OCI-LY7 (cell line): ENCODE results near the gene SLC35C1.

Source experiments
- EZH2phosphoT487 ChIP-seq: fragments of 200-600 bp; sonication (generic); IDR thresholded peaks from 2 replicates; pipeline ENCODE4 v1.6.1; 2018; ENCODE audit warnings: low read depth, borderline replicate concordance, mild to moderate bottlenecking, mixed run types, antibody characterized with exemption, low read length, moderate library complexity, mixed read lengths
- TF ChIP-seq, protein P1 (sequence below): fragments of 200-600 bp; sonication (generic); conservative IDR thresholded peaks from 2 replicates; pipeline ENCODE4 v1.5.1; 2014; ENCODE audit warnings: mild to moderate bottlenecking, antibody characterized with exemption, low read length, moderate library complexity, mixed read lengths

DNA sequence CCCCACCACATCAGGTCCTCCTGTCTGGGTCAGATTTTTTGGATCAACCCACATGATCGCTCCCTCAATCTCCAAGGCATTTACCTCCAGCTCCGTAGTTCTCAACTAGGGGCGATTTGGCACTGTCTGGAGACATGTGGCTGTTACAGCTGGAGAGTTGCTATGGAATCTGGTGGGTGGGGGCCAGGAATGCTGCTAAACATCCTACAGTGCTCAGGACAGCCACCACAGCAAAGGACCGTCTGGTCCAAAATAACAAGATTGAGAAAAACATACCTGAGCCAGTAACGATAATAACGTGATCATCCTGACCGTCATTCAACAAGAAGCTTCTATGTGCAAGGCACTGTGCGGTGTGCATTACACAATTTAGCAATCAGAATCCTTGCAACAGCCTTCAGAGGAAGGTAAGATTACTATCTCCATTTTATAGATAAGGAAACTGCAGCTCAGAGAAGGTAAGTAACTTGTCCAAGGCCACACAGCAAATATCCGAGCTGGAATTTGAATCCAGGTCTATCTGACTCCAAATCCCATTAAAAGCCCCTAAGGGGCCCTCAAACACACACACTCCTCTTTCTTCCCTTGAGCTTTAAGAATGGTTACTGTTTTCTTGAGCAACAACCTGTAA, 28.0 kb downstream of the SLC35C1 start:
- TF ChIP-seq, protein P1, sequence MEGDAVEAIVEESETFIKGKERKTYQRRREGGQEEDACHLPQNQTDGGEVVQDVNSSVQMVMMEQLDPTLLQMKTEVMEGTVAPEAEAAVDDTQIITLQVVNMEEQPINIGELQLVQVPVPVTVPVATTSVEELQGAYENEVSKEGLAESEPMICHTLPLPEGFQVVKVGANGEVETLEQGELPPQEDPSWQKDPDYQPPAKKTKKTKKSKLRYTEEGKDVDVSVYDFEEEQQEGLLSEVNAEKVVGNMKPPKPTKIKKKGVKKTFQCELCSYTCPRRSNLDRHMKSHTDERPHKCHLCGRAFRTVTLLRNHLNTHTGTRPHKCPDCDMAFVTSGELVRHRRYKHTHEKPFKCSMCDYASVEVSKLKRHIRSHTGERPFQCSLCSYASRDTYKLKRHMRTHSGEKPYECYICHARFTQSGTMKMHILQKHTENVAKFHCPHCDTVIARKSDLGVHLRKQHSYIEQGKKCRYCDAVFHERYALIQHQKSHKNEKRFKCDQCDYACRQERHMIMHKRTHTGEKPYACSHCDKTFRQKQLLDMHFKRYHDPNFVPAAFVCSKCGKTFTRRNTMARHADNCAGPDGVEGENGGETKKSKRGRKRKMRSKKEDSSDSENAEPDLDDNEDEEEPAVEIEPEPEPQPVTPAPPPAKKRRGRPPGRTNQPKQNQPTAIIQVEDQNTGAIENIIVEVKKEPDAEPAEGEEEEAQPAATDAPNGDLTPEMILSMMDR = no peak
- TF ChIP-seq EZH2phosphoT487 = no peak
